Measurements from ENCODE around the gene TTN.

GRCh38 chr2:178479275-178479616, 328.0 kb downstream of the TTN start:
- TF ChIP-seq RAD21 (IDR thresholded peaks at IDR 0.05), result no peak
- TF ChIP-seq JUND (IDR thresholded peaks at IDR 0.05), result no peak
- TF ChIP-seq HNF4G (IDR thresholded peaks at IDR 0.05), result no peak
- no peak for TF ChIP-seq CTCF (IDR thresholded peaks at IDR 0.05; ENCODE audit: low read depth, low read length, missing input control)
- TF ChIP-seq SP1 (IDR thresholded peaks at IDR 0.05), result no peak
- peak; percentile 2 for TF ChIP-seq TAF1 (conservative IDR thresholded peaks at IDR 0.05)
- TF ChIP-seq MAX (IDR thresholded peaks at IDR 0.05), result no peak
- no peak for TF ChIP-seq ATF3 (IDR thresholded peaks at IDR 0.05)
- no peak for TF ChIP-seq ZBTB33 (IDR thresholded peaks at IDR 0.05)
- TF ChIP-seq RXRA (IDR thresholded peaks at IDR 0.05), result peak in 1 of 2 donors; percentile 0
- no peak for TF ChIP-seq REST (IDR thresholded peaks at IDR 0.05)
- no peak for TF ChIP-seq NR2F2 (IDR thresholded peaks at IDR 0.05)

All from liver (tissue), 3 donors.